HG03571 (cell line): ENCODE results near the gene SEC14L1.

Experiments used
- ATAC-seq: cut with Tn5 transposase; IDR thresholded peaks from one replicate; pipeline ENCODE4 v1.9.1; 2021; ENCODE audit not compliant: unreplicated experiment

Gene SEC14L1

GRCh38 chr17:77211681-77212080 lies 70.9 kb downstream of the SEC14L1 start:
- no peak for ATAC-seq

DNA sequence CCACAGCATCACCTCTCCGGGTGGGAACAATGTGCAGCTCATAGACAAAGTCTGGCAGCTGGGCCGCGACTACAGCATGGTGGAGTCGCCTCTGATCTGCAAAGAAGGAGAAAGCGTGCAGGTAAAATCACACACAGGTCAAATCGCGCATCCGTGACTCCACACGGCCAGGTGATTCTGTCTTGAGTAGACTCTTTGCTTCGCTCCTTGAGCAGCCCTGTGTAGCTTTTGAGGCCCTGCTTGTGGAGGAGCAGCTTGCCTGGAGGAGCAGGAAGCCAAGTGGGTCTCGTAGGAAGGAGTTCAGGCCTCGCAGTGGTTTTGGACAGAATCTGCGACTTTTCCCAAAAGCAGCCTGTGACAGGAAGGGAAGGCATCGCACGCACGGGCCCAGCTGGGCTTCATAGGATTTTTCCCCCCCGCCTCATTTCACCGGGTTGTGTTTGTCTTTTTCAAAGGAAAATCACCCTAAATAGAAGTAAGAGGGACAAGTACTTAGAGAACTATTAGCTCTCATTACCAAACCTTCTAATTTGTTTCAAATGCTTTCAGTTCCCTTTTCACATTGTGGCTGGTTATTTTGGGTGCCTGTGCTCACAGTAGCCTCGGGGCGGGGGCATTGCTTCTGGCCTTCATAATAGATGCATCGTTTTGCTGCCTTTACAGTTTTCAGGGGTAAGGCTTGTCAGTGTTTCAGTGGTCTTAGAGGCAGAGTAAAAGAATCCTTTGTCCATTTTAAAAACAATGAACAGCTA lies 71.5 kb downstream of the SEC14L1 start:
- ATAC-seq, result no peak

GRCh38 chr17:77212833-77213777 lies 72.3 kb downstream of the SEC14L1 start:
- no peak for ATAC-seq

DNA sequence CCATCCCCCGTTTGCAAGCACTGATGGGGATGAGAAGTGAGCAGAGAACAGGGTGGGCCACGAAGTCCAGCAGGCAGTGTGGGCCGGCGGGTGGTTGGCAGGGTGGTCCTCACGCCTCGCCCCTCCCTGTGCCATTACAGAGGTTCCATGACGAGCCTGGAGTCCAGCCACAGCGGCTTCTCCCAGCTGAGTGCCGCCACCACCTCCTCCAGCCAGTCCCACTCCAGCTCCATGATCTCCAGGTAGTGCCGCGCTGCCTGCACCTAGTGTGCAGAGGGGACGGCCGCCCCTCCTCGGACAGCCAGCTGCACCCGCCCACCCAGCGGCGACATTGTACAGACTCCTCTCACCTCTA lies 73.0 kb downstream of the SEC14L1 start:
- no peak for ATAC-seq

- no peak for ATAC-seq
Measured at GRCh38 chr17:77214328-77214727, 73.6 kb downstream of the SEC14L1 start.

GRCh38 chr17:77214743-77215142 lies 74.0 kb downstream of the SEC14L1 start:
- ATAC-seq, result no peak

DNA sequence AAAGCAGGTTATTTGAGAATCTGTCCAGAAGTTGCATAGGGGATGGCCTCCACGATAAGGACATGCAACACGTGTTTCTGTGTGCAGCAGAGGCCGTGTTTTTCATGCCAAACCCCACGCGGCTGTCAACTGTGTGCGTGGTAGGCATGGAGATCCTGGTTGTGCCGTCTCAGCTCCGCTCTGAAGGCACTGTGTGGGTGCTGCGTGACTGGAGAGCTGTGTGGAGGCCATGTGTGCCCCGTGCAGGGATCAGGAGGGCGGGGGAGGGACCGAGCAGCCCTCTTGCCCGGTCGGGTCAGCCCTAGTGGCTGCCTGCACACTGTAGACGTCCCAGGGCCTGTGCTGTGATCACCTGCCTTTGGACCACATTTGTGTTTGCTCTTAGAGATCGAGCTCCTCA lies 74.5 kb downstream of the SEC14L1 start:
- no peak for ATAC-seq

DNA sequence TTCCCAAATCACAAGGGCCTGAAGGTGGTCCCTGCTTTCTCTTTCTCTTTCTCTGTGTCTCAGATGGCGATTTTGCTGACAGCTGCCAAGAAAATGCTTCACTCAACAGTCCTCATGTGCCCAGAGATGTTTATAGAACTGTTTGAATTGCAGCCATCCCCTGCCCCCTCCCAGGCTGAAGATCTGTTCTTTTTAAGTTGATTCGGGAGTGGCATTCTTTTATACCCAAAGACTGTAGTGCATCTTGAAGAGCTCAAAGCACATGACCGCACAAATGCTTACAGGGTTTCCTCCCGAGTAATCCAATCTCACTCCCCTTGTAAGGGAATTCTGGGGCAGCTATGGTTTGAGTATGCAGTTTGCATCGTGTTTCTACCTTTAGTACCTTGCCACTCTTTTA lies 75.7 kb downstream of the SEC14L1 start:
- ATAC-seq, result no peak

GRCh38 chr17:77217123-77217522 lies 76.4 kb downstream of the SEC14L1 start:
- no peak for ATAC-seq

- ATAC-seq, result no peak
Measured at GRCh38 chr17:77217566-77217965, 76.8 kb downstream of the SEC14L1 start.

DNA sequence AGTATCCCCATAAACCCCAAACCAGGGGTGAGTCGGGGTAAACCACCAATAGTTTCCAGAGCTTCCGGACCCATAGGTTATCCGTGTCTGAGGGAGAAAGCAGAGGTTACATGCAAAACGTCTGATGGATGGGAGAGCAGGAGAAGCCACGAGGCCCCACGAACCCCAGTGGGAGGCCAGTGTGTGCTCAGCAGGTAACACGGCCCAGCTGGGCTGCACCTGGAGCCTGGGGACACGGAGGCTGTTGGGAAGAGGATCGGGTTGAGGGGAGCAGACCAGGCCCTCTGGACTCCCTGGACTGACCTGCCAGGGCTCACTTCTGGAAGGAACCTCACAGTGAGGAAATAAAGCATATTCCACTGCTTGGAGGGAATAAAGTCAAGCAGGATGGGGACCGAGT lies 78.1 kb downstream of the SEC14L1 start:
- ATAC-seq, result no peak

DNA sequence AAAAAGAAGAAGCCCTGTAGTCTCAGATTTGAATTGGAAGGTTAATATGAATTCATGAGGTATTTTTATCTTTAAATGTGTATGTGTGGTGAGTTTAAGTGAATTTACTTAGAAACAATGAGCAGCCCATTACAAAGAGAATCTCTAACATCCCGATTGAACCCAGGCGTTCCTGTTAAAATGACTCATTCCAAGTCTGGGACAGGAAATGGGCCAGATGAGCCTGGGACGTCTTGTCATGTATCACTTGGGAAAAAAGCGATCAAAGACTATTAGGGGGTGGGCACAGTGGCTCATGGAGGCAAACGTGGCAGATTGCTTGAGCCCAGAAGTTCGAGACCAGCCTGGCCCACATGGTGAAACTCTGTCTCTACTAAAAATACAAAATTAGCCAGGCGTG lies 81.6 kb downstream of the SEC14L1 start:
- no peak for ATAC-seq

DNA sequence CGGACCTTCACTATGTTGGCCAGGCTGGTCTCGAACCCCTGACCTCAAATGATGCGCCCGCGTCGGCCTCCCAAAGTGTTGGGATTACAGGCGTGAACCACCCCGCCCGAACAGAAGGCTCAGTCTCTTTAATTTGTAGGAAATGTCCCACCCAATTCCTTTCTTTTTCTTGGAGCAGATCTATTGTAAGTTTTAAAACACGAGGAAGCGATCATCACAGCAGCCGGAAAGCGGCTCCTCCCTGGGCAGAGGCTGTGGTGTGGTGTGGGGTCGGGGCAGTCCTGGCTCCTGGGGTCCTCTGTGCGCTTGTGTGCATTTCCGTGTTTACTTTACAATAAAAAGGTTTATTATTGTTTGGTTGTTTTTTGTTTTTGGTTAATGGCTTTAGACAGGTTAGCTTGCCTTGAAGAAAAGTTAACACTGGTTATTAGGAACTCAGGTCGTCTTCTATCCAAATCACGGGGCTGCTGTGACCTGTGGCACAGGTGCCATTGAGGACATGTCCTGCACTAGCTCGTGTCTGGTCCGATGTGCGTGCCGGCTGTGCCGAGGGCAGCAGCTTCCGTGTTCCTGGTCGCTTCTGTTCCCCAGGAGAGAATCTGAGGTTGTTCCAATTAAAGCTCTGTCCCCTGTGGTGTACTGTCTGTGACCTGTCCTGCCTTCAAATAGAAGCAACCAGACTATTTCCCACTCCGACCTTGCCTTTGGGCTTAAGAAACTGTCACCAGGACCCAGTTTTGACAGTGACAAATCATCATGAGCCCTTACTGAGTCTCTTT lies 83.1 kb downstream of the SEC14L1 start:
- ATAC-seq, result no peak

GRCh38 chr17:77225265-77225664 lies 84.5 kb downstream of the SEC14L1 start:
- ATAC-seq, result no peak

GRCh38 chr17:77227461-77228240 lies 86.9 kb downstream of the SEC14L1 start:
- ATAC-seq, result no peak

GRCh38 chr17:77228241-77228752 lies 87.5 kb downstream of the SEC14L1 start:
- no peak for ATAC-seq

DNA sequence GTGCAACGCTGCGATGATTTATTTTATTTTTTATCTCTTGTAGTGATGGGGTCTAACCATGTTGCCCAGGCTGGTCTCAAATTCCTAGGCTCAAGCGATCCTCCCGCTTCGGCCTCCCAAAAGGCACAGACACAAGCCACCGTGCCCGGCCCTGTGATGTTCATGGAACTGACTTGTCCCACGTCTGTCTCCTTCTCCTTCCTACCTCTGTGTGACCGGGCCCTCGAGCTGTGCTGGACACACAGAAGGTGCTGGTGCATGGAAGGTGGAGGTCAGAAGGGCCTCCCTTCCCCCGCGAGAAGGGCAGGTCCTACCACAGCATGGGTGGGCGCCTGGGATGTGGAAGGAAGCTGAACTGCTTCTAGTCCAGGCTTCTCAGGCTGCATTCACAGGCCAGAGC lies 88.0 kb downstream of the SEC14L1 start:
- ATAC-seq, result no peak

DNA sequence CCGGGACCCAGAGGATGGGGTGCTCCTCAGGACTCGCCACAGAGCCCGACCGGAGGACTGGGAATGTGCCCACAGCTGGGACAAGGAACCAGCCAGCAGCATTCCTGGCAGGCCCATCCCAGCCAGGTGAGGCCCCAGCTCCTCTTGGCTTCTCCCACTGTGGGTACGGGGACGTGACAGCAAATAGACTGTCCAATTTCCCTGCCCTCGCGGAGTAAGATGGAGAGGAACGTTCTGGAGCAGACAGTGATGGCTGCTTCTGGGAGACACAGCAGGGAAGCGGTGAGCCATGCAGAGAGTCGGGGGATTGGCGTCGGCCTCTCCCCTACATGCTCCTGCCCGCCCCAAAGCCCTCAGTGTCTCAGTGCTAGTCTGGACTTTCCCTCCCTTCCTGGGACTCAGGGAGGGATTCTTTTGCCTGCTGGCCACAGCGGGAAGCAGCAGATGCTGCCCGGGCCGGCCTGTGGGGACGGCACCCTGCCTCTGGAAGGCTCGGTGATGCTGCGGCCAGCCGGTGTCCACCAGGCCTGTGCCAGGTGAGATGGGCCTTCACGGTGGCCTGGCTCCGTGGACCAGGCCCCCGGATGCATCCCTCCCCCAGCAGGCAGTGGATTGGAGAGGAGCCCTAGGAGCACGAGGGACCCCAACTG lies 89.1 kb downstream of the SEC14L1 start:
- ATAC-seq, result no peak

GRCh38 chr17:77230436-77230830 lies 89.7 kb downstream of the SEC14L1 start:
- no peak for ATAC-seq
